ENCODE data around the gene SETBP1.

DNA sequence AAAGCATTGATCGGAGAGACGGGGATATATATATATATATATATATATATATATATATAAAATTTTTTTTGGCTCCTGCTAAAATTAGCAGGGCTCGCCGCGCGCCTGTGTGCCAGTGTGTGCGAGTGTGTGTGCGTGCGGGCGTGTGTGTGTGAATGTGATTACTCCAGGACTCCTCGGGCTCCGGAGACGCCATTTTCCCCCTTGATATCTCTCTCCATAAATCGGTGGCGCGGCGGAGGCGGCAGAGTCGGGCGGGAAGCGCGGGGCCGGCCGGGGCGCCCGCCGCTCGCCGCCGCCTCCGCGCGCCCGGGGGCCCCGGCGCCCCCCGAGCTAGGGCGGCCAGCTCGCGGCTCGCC, 795 bp upstream of the SETBP1 start:
- no peak for TF ChIP-seq POLR2A (IDR thresholded peaks at IDR 0.05; ENCODE audit: extremely low read depth, insufficient read length)
- TF ChIP-seq, protein P1, sequence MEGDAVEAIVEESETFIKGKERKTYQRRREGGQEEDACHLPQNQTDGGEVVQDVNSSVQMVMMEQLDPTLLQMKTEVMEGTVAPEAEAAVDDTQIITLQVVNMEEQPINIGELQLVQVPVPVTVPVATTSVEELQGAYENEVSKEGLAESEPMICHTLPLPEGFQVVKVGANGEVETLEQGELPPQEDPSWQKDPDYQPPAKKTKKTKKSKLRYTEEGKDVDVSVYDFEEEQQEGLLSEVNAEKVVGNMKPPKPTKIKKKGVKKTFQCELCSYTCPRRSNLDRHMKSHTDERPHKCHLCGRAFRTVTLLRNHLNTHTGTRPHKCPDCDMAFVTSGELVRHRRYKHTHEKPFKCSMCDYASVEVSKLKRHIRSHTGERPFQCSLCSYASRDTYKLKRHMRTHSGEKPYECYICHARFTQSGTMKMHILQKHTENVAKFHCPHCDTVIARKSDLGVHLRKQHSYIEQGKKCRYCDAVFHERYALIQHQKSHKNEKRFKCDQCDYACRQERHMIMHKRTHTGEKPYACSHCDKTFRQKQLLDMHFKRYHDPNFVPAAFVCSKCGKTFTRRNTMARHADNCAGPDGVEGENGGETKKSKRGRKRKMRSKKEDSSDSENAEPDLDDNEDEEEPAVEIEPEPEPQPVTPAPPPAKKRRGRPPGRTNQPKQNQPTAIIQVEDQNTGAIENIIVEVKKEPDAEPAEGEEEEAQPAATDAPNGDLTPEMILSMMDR (IDR thresholded peaks at IDR 0.05; ENCODE audit: low read depth, low read length) = no peak
- TF ChIP-seq, protein P2, sequence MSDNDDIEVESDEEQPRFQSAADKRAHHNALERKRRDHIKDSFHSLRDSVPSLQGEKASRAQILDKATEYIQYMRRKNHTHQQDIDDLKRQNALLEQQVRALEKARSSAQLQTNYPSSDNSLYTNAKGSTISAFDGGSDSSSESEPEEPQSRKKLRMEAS (IDR thresholded peaks at IDR 0.05; ENCODE audit: low read depth, low read length) = no peak
- no peak for TF ChIP-seq MYC (IDR thresholded peaks at IDR 0.05; ENCODE audit: low read depth, low read length)

All from NB4 (cell line).